ENCODE data around the gene S100A9.

The S100A9 gene

DNA sequence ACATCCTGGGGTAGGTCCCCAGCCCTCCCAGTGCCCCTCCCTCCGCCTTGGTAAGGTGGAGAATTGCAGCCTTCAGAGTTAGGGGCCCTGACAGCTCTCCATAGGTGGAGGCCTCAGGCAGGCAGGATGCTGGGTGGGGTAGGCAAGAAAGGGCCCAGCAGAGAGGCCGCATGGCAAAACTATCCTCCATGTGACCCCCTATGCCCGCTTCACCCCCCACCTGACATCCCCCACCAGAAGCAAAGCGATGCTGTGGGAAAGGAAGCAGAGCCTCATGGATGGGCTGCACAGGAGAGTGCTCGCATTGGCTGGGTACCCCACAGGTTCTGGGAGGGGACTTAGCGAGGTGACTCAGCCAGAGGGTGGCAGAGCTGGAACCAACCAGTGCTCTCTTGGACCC lies 1.6 kb downstream of the S100A9 start:
- H3K4me3 ChIP-seq (ENCODE audit: low read depth, low read length), result no peak overlapping the region
- TF ChIP-seq, protein P1, sequence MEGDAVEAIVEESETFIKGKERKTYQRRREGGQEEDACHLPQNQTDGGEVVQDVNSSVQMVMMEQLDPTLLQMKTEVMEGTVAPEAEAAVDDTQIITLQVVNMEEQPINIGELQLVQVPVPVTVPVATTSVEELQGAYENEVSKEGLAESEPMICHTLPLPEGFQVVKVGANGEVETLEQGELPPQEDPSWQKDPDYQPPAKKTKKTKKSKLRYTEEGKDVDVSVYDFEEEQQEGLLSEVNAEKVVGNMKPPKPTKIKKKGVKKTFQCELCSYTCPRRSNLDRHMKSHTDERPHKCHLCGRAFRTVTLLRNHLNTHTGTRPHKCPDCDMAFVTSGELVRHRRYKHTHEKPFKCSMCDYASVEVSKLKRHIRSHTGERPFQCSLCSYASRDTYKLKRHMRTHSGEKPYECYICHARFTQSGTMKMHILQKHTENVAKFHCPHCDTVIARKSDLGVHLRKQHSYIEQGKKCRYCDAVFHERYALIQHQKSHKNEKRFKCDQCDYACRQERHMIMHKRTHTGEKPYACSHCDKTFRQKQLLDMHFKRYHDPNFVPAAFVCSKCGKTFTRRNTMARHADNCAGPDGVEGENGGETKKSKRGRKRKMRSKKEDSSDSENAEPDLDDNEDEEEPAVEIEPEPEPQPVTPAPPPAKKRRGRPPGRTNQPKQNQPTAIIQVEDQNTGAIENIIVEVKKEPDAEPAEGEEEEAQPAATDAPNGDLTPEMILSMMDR (IDR thresholded peaks at IDR 0.05; ENCODE audit: borderline replicate concordance, insufficient read depth, low read depth, low read length), result no peak

GRCh38 chr1:153360190-153360589 lies 2.5 kb downstream of the S100A9 start:
- H3K4me3 ChIP-seq (ENCODE audit: low read depth, low read length), result no peak overlapping the region
- TF ChIP-seq, protein P1 (IDR thresholded peaks at IDR 0.05; ENCODE audit: borderline replicate concordance, insufficient read depth, low read depth, low read length), result no peak

DNA sequence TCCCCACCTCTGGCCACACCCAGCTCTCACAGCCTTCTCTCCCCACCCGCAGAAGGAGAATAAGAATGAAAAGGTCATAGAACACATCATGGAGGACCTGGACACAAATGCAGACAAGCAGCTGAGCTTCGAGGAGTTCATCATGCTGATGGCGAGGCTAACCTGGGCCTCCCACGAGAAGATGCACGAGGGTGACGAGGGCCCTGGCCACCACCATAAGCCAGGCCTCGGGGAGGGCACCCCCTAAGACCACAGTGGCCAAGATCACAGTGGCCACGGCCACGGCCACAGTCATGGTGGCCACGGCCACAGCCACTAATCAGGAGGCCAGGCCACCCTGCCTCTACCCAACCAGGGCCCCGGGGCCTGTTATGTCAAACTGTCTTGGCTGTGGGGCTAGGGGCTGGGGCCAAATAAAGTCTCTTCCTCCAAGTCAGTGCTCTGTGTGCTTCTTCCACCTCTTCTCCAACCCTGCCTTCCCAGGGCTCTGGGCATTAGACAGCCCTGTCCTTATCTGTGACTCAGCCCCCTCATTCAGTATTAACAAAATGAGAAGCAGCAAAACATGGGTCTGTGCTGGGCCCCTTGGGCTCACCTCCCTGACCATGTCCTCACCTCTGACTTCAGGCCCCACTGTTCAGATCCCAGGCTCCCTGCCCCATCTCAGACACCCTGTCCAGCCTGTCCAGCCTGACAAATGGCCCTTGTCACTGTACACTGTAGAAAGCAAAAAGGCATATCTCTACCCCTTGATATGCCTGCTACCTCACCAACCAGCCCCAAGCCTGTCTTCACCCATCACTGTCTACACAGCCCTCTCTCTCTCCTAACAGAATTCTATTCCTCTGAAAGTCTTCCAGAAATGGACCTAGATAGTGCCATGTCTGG lies 3.2 kb downstream of the S100A9 start:
- no peak overlapping the region for H3K4me3 ChIP-seq (ENCODE audit: low read depth, low read length)
- TF ChIP-seq, protein P1 (IDR thresholded peaks at IDR 0.05; ENCODE audit: borderline replicate concordance, insufficient read depth, low read depth, low read length), result no peak

- TF ChIP-seq, protein P1 (IDR thresholded peaks at IDR 0.05; ENCODE audit: borderline replicate concordance, insufficient read depth, low read depth, low read length), result no peak
- H3K4me3 ChIP-seq (ENCODE audit: low read depth, low read length), result no peak overlapping the region
Observed at GRCh38 chr1:153361480-153362109, 3.9 kb downstream of the S100A9 start.

DNA sequence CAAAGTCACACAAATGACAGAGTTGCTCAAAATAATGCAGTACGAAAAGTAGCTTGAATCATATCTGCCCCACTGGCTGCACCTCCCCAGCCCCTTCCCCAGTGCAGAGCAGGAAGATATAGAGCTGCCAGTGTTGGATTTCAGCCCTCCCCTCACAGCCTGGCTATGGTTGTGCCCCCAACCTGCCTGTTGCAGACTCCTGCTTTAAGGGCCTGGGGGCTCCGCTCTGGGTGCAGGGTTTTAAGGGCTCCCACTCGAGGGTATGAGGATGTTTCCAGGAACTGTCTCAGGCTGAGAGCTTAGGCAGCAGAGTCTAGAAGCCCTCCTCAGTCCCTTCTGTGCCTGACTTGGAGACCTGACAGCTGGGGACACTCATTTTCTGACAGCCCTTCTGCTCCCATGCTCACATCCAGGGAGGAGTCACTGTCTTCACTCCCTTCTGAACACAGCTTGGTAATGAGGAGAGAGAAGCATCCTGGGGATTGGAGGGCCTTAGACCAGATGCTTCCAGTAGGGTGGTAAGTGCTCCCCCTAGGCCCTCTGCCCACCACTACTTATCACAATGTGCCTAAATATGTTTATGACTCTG lies 4.6 kb downstream of the S100A9 start:
- no peak overlapping the region for H3K4me3 ChIP-seq (ENCODE audit: low read depth, low read length)
- TF ChIP-seq, protein P1 (IDR thresholded peaks at IDR 0.05; ENCODE audit: borderline replicate concordance, insufficient read depth, low read depth, low read length), result no peak

- TF ChIP-seq, protein P1 (IDR thresholded peaks at IDR 0.05; ENCODE audit: borderline replicate concordance, insufficient read depth, low read depth, low read length), result no peak
- no peak overlapping the region for H3K4me3 ChIP-seq (ENCODE audit: low read depth, low read length)
Observed at GRCh38 chr1:153363641-153364040, 6.0 kb downstream of the S100A9 start.
